HFF-Myc (cell line): ENCODE measurements around the gene SLC12A3.

Experiments
- DNase-seq: peaks from one replicate; pipeline ENCODE4 v3.0.0-alpha.2; 2011; ENCODE audit warnings: low read depth; ENCODE audit errors: extremely low read depth
- H3K4me3 ChIP-seq: replicated peaks from 2 replicates; pipeline ENCODE4 v1.5.1; 2011; ENCODE audit warnings: low read depth, mild to moderate bottlenecking, control low read depth, low read length
- TF ChIP-seq, protein P1 (sequence below): IDR thresholded peaks from 2 replicates; pipeline ENCODE4 v1.5.1; 2012; ENCODE audit warnings: mild to moderate bottlenecking, low read depth, low read length, control low read depth; ENCODE audit errors: missing control alignments

Gene SLC12A3

GRCh38 chr16:56941092-56941491 is 76.1 kb downstream of the SLC12A3 start:
- TF ChIP-seq, protein P1, sequence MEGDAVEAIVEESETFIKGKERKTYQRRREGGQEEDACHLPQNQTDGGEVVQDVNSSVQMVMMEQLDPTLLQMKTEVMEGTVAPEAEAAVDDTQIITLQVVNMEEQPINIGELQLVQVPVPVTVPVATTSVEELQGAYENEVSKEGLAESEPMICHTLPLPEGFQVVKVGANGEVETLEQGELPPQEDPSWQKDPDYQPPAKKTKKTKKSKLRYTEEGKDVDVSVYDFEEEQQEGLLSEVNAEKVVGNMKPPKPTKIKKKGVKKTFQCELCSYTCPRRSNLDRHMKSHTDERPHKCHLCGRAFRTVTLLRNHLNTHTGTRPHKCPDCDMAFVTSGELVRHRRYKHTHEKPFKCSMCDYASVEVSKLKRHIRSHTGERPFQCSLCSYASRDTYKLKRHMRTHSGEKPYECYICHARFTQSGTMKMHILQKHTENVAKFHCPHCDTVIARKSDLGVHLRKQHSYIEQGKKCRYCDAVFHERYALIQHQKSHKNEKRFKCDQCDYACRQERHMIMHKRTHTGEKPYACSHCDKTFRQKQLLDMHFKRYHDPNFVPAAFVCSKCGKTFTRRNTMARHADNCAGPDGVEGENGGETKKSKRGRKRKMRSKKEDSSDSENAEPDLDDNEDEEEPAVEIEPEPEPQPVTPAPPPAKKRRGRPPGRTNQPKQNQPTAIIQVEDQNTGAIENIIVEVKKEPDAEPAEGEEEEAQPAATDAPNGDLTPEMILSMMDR, result no peak
- no peak overlapping the region for H3K4me3 ChIP-seq
- DNase-seq, result no peak

GRCh38 chr16:56941856-56942331 is 76.9 kb downstream of the SLC12A3 start:
- TF ChIP-seq, protein P1, result no peak
- DNase-seq, result no peak
- H3K4me3 ChIP-seq, result no peak overlapping the region

GRCh38 chr16:56943761-56944375 is 78.9 kb downstream of the SLC12A3 start:
- DNase-seq, result no peak
- no peak overlapping the region for H3K4me3 ChIP-seq
- TF ChIP-seq, protein P1, result no peak

DNA sequence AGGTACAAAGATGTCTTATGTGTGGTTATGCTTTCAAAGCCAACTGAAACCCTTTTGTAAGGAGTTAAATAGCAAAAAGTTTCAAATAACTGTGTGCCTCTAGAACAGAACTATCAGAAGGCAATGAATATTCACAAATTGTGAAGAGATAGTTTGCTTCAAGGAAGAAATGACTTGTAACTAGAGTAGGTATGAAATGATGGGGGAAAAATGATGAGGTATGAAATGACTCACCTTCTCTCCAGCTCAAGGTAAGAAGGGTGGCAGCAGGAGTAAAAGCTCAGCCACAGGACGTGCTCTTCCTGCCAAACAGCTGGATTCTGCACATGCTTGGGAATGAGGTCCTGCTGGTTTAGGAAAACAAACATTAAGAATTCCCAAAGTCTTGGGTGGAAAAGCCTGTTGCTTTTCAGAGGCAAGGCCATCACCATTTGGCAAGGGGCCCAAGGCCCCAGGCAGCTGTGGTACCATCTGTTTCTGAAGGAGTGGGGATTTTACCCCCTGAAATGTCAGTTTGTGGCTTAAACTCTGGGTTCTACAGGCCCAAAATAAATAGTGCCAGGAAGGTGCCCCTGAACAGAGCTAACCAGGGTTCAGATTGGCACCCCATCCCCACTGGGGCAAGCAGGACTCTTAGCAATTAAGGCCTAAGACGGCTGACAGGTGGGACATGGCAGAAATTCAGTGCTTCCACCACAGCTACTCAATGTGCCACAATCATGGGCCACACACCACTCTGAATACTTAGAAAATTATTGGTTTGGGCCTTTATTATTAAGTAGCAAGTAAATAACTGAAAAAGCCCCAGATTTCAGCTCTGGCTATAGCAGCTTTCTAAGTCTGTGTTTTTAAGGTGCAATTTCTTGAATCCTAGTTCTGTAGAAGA is 80.2 kb downstream of the SLC12A3 start:
- no peak overlapping the region for H3K4me3 ChIP-seq
- DNase-seq, result no peak
- TF ChIP-seq, protein P1, result no peak

DNA sequence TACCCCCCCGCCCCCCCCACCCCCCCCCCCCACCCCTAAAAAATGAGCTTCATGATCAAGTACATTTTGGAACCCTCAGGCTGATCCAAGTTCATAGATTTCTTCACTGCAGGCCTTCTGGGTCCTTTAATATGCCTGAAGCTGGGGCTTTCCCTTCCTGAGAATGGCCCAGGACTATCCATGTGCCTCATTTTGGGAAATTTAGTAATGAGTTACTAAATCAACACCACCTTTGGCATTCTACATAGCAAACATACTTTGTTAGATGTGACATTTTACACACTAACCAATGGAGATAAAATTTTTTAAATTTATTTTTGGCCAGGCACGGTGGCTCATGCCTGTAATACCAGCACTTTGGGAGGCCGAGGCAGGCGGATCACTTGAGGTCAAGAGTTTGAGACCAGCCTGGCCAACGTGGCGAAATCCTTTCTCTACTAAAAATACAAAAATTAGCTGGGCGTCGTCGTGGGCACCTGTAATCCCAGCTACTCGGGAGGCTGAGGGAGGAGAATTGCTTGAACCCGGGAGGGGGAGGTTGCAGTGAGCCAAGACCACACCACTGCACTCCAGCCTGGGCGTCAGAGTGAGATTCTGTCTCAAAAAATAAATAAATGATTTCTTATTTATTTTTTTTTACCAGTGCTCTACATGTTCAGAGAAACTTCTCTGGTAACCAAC is 81.0 kb downstream of the SLC12A3 start:
- TF ChIP-seq, protein P1, result no peak
- no peak for DNase-seq

DNA sequence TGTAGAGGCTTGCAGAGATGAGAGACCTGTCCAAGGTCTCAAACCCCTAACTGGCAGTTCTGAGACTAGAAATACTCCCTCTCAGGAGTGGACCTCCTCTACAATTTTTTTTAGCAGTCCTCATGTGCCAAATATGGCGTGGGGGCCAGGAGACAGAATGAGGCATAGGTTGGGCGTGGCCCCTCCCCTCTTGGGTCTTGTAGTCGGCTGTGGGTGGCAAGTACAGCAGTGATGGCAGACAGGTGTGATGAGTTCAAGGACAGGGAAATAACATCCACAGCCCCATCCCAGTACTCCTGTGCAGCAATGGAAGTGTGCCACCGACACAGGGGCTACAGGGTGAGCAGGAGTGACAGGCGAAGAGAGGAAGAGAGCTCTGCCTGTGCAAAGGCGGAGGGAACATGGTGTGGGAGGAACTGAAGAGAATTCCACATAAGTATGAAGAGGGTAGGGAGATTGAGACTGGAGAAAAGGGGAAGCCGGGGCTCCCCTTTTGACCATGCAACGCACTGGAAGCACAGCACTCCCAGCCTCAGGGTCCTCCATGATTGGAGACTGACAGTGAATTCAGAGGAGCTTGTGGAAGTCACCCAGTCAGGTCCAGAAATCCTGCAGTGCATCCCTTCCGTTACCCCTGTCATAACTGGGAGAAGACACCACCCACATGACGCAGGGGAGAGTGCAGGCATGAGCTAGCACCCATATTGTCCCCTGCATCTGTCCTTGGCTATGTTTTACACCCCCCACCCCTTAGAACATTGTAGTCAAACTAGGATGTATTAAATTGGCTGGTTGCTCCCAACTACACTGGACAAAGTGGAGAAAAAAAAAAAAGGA is 82.0 kb downstream of the SLC12A3 start:
- TF ChIP-seq, protein P1, result no peak
- no peak overlapping the region for H3K4me3 ChIP-seq
- no peak for DNase-seq

More for the DNA sequence above, 81.0 kb downstream of the SLC12A3 start:
- H3K4me3 ChIP-seq, result no peak overlapping the region
